ENCODE measurements around the gene MIEF1. TPM values are rescaled to one million over a fixed set of nuclear protein-coding genes. Genes with fewer than 3 reads are reported as not detected.

The MIEF1 gene
- total and polyA plus RNA-seq, 2 of the 8 experiments (the other 6 are each of a cell fraction or from before 2014, with no cell fraction given): 16.8 to 32.7 TPM

DNA sequence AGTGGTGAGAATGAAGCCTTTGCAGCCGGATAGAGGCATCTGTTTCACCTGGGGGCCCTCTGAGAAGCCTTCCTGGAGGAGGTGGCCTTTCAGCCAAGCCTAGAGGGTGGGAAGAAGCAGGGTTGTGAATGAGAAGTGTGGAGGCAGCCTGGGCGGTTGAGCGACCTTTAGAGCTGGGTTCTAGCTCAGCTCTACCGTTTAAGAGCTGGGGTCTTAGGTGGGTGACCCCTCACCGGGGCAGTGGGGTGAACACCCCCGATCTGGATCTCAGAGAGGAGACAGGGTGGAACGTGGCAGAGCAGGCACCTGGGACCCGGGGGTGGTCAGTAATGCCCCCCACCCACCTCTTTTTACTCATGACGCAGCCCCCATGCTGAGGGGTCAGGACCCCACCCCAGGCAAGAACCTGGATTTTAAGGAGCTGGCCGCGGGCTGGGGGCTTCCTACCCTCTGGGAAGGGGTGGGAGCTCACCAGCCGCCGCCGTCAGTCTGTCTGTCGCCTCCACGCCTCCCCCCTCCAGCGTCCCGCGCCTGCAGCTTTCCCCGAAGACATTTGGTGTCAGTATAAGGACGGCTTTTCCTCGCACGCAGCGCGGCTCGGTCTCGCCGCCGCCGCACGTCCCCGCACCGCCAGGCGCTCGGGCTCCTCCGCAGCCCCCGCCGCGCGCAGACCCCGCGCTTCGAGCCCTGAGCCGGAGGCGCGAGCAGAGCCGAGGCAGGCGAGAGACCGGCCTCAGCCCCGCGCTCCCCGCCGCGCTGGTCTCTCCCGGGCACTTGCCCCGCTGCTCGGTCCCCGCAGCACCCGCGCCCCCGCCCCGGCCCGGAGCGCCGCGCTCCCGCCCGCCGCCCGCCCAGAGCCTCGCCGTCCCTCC lies 55.1 kb downstream of the MIEF1 start (continued):
- TF ChIP-seq, protein P1, sequence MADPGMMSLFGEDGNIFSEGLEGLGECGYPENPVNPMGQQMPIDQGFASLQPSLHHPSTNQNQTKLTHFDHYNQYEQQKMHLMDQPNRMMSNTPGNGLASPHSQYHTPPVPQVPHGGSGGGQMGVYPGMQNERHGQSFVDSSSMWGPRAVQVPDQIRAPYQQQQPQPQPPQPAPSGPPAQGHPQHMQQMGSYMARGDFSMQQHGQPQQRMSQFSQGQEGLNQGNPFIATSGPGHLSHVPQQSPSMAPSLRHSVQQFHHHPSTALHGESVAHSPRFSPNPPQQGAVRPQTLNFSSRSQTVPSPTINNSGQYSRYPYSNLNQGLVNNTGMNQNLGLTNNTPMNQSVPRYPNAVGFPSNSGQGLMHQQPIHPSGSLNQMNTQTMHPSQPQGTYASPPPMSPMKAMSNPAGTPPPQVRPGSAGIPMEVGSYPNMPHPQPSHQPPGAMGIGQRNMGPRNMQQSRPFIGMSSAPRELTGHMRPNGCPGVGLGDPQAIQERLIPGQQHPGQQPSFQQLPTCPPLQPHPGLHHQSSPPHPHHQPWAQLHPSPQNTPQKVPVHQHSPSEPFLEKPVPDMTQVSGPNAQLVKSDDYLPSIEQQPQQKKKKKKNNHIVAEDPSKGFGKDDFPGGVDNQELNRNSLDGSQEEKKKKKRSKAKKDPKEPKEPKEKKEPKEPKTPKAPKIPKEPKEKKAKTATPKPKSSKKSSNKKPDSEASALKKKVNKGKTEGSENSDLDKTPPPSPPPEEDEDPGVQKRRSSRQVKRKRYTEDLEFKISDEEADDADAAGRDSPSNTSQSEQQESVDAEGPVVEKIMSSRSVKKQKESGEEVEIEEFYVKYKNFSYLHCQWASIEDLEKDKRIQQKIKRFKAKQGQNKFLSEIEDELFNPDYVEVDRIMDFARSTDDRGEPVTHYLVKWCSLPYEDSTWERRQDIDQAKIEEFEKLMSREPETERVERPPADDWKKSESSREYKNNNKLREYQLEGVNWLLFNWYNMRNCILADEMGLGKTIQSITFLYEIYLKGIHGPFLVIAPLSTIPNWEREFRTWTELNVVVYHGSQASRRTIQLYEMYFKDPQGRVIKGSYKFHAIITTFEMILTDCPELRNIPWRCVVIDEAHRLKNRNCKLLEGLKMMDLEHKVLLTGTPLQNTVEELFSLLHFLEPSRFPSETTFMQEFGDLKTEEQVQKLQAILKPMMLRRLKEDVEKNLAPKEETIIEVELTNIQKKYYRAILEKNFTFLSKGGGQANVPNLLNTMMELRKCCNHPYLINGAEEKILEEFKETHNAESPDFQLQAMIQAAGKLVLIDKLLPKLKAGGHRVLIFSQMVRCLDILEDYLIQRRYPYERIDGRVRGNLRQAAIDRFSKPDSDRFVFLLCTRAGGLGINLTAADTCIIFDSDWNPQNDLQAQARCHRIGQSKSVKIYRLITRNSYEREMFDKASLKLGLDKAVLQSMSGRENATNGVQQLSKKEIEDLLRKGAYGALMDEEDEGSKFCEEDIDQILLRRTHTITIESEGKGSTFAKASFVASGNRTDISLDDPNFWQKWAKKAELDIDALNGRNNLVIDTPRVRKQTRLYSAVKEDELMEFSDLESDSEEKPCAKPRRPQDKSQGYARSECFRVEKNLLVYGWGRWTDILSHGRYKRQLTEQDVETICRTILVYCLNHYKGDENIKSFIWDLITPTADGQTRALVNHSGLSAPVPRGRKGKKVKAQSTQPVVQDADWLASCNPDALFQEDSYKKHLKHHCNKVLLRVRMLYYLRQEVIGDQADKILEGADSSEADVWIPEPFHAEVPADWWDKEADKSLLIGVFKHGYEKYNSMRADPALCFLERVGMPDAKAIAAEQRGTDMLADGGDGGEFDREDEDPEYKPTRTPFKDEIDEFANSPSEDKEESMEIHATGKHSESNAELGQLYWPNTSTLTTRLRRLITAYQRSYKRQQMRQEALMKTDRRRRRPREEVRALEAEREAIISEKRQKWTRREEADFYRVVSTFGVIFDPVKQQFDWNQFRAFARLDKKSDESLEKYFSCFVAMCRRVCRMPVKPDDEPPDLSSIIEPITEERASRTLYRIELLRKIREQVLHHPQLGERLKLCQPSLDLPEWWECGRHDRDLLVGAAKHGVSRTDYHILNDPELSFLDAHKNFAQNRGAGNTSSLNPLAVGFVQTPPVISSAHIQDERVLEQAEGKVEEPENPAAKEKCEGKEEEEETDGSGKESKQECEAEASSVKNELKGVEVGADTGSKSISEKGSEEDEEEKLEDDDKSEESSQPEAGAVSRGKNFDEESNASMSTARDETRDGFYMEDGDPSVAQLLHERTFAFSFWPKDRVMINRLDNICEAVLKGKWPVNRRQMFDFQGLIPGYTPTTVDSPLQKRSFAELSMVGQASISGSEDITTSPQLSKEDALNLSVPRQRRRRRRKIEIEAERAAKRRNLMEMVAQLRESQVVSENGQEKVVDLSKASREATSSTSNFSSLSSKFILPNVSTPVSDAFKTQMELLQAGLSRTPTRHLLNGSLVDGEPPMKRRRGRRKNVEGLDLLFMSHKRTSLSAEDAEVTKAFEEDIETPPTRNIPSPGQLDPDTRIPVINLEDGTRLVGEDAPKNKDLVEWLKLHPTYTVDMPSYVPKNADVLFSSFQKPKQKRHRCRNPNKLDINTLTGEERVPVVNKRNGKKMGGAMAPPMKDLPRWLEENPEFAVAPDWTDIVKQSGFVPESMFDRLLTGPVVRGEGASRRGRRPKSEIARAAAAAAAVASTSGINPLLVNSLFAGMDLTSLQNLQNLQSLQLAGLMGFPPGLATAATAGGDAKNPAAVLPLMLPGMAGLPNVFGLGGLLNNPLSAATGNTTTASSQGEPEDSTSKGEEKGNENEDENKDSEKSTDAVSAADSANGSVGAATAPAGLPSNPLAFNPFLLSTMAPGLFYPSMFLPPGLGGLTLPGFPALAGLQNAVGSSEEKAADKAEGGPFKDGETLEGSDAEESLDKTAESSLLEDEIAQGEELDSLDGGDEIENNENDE (IDR thresholded peaks at IDR 0.05; ENCODE audit: insufficient replicate concordance, low read length): no peak
- TF ChIP-seq CTBP2 (IDR thresholded peaks at IDR 0.05; ENCODE audit: borderline replicate concordance, insufficient read depth, insufficient read length, low read length): no peak
- TF ChIP-seq SUZ12 (IDR thresholded peaks at IDR 0.05; ENCODE audit: low read length): peak; percentile 36; the same call in 1 of the 2 replicates
- TF ChIP-seq RNF2 (IDR thresholded peaks at IDR 0.05; ENCODE audit: borderline replicate concordance, low read depth, low read length, missing control alignments, poor library complexity, severe bottlenecking): no peak
- TF ChIP-seq SP2 (IDR thresholded peaks at IDR 0.05; ENCODE audit: low read length): no peak
- TF ChIP-seq EGR1 (IDR thresholded peaks at IDR 0.05; ENCODE audit: borderline replicate concordance, low read depth, low read length): no peak
- peak; percentile 5 to 39; a peak in 2 of 4 replicates for TF ChIP-seq RAD21 (IDR thresholded peaks at IDR 0.05 in 1 of 2, conservative IDR thresholded peaks at IDR 0.05 in 1 of 2; ENCODE audit: low read depth in 2 of 2, low read length in 2 of 2)
